SHP77 treated with DMSO at 0.1 percent for 48 hours (cell line): ENCODE measurements around the gene ODAD4.
"Not testable (repeated sequence)": the region's sequence is repeated elsewhere in the genome, so short reads cannot be mapped to it uniquely, and the experiment has no call there.

ENCODE experiments used
- DNase-seq: peaks from one replicate; lab custom pipeline; 2025; lab: John Stamatoyannopoulos, UW

Gene ODAD4

DNA sequence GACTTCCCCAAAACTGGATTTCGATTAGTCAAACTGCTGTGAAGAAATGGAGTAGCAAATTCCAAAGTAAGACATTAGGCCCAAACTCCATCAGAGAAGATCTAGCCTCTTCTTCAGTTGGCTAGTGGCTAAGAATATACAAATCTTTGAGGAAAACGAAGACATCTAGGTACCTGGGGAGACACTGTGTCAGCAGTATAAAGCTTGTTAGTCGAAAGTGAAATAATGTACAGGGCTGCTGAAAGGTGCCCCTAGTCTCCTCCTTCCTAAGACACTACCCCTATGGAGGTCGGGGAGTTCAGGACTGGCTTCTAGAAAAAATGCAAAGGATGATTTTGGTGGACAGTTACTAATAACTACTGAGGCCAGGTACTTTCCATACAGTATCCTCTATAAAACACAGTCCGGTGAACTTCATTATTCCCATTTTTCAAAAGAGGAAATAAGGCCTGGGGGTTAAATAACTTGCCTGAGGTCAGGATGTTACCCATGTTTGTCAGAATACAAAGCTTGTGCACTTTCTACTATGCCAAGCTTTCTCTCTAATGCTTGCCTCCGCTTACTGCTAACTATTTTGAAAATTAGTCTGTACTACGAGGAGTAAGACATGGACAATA lies 71.9 kb downstream of the ODAD4 start:
- no peak for DNase-seq

DNA sequence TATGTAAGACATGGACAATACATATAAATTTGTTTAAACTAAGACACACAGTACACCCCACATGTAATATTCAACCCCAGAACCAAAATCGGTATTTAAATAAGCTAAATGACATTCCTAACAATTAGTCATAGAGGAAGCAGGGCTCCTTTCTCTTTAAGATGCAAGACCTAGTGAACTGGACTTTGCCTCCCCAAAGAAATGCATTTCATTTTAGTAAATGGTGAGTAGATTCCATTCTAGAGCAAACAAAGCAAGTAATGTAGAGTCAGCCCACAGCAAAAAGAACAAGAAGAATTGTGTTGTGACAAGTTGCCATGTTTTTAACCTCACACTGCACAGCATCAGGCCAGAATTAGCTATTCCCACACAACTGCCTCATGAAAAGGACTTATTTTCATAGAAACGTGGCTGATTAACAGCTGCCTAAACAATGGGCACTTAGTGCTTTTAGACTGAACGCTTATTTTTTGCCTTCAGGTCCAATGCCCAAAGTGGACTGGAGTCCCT lies 72.4 kb downstream of the ODAD4 start:
- DNase-seq: no peak

DNA sequence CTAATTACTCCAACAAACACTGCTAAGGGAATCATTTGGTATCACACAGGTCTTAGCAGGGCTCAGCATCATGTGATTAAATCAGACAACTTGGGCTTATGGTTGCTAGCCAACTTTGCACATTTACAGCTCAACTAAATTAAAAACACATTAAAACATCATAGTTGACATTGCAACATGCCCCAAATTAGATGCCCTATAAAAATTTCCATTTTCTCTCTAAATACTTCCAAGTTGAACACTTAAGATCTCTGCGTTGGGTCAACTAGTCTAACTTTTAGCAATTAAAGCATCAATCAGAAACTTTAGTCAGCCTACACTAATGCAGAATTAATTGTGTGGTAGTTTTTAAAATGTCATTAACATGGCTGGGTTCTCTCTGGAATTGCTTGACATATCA lies 74.7 kb downstream of the ODAD4 start:
- DNase-seq: no peak

DNA sequence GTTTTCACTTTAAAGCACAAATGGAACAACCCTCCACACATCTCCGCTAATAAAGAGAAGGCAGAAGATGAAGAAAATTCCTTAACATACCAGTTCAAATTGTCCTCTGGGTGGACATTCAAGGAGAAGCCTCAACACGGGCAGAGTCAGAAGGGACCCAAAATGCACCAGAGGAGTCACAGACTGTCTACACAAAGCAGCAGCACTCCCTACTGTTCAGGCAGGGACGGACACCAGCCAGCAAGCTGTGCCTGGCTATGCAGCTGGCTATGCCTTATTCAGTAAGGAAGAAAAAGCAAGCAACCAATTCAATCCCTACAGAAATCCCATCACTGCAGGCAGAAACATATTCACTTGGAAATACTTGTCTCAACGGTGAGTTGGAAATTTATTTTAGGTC lies 78.8 kb downstream of the ODAD4 start:
- DNase-seq: no peak

DNA sequence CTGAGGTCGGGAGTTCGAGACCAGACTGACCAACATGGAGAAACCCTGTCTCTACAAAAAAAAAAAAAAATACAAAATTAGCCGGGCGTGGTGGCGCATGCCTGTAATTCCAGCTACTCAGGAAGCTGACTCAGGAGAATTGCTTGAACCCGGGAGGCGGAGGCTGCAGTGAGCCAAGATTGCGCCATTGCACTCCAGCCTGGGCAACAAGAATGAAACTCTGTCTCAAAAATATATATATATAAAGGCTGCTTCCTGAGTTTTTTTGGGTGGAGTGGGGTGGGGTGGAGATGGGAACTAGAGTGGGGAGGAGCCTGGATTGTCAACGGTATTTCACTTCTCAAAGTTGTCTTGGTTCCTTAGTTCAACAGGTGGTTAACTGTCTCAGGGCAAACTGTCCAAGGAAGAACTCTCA lies 79.9 kb downstream of the ODAD4 start:
- not testable (repeated sequence) for DNase-seq

DNA sequence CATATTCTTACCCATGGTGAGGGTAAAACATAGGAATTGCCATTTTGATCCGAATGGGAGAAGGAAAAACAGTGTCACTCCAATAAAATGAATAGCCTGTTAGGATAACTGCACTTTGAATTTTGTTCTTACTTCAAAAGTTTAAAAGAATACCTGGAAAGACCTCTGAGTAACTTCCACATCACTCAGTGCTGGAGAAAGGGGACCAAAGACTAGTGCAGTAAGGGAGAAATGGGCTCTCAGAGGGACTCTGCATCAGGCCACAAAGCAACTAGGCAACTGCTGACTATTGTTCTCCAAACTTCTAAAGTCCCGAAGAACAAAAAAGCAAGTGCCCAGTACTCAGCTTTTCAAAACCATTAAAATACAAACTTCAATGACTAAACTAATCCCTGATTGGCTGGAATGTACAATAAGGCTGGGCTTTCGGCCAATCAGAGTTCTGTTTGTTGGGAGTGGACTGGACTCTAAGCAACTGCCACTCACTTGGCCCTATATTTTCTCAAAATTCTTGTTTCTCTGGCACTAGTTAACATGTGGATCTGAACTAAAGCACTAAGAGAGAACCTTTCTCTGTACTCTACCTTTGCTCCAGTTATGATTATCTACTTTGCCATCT lies 80.6 kb downstream of the ODAD4 start:
- DNase-seq: no peak

DNA sequence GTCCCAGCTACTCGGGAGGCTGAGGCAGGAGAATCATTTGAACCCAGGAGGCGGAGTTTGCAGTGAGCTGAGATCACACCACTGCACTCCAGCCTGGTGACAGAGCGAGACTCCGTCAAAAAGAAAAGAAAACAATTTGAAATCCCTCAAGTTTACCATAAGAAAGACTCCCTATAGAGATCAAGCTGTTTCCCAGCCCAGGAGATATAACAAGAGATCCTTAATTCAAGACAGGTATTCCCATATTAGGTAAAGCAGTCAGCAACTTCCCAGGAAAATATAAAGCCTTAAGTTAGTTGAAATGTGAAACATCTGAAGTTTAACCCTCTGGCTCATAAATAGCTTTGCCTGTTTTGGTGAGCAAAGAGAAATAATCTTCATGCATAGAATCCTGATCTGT lies 81.9 kb downstream of the ODAD4 start:
- DNase-seq: not testable (repeated sequence)

DNA sequence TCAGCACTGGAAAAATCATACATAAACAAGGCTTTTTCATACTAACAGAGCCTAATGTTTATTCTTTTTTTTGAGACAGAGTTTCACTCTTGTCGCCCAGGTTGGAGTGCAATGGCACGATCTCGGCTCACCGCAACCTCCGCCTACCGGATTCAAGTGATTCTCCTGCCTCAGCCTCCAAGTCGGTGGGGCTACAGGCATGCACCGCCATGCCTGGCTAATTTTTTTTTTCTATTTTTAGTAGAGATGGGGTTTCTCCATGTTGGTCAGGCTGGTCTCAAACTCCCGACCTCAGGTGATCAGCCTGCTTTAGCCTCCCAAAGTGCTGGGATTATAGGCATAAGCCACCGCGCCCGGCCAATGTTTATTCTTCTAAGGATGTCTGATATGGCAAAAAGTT lies 83.3 kb downstream of the ODAD4 start:
- DNase-seq: not testable (repeated sequence)
